ENCODE data around the gene NIM1K. TPM values are rescaled to one million over a fixed set of nuclear protein-coding genes. Genes with fewer than 3 reads are reported as not detected.

The NIM1K gene
- 0.03 TPM for polyA plus RNA-seq (2013, experiment 1 of 2)
- polyA plus RNA-seq (2013, experiment 2 of 2): 0.03 TPM

GRCh38 chr5:43191740-43192557 lies at the start of gene NIM1K:
NIM1K (plus strand) TSS chr5:43192225; CDS start chr5:43245776, 53,551 bp downstream.
- H3K27ac ChIP-seq (ENCODE audit: low read depth, low read length): no peak within 1 kb of the TSS
- no CpG with 5 or more reads among the region's 64 CpGs for WGBS (ENCODE audit: extremely low coverage, insufficient coverage, low lambda C conversion rate)
- DNase-seq: peak; percentile 46

GRCh38 chr5:43145071-43145470 lies 47.0 kb upstream of the NIM1K start:
- Histone ChIP-seq H3K27ac (ENCODE audit: low read depth, low read length) (no peak overlapping the region), H3K9ac (ENCODE audit: low read length) (no peak overlapping the region), H2AK5ac (ENCODE audit: low read length) (no peak overlapping the region), H2BK15ac (replicated peaks; ENCODE audit: low read depth) (no peak overlapping the region), H3K23ac (ENCODE audit: low read length) (no peak overlapping the region), H3K18ac (ENCODE audit: low read length) (no peak overlapping the region), H3K4me1 (ENCODE audit: control insufficient read depth, low read depth, low read length) (no peaks in the 10 kb centered on the region), H3K36me3 (ENCODE audit: control insufficient read depth, insufficient read depth, low read length) (peaks cover 3% of the 10 kb centered on the region), H2BK120ac (ENCODE audit: low read depth, low read length) (no peak overlapping the region), H3K79me2 (ENCODE audit: control insufficient read depth, insufficient read depth, low read length) (peaks cover 3% of the 10 kb centered on the region), H3K4me3 (ENCODE audit: low read length) (no peak overlapping the region), H3K4me2 (ENCODE audit: low read length) (no peak overlapping the region), H3K27me3 (ENCODE audit: insufficient read depth, low read length, poor library complexity) (no peaks in the 10 kb centered on the region), H3K56ac (ENCODE audit: low read length) (no peak overlapping the region), H3K4ac (ENCODE audit: low read depth, low read length) (no peak overlapping the region), H4K5ac (ENCODE audit: low read length) (no peak overlapping the region), H4K8ac (ENCODE audit: low read depth, low read length) (no peak overlapping the region), H3K79me1 (ENCODE audit: low read length) (peaks cover 6% of the 10 kb centered on the region), H2BK5ac (ENCODE audit: low read length) (no peak overlapping the region)
- WGBS (ENCODE audit: extremely low coverage, insufficient coverage, low lambda C conversion rate): no CpG with 5 or more reads among the region's 3 CpGs
- no peak for DNase-seq

More at GRCh38 chr5:43191740-43192557, at the start of gene NIM1K:
- Histone ChIP-seq H3K36me3 (ENCODE audit: control insufficient read depth, insufficient read depth, low read length) (no peaks in the 10 kb centered on the region), H3K4me1 (ENCODE audit: control insufficient read depth, low read depth, low read length) (peaks cover 2% of the 10 kb centered on the region), H3K79me1 (ENCODE audit: low read length) (no peaks in the 10 kb centered on the region), H3K4me2 (ENCODE audit: low read length) (peak within 1 kb of the TSS; percentile 93), H2BK15ac (replicated peaks; ENCODE audit: low read depth) (no peak within 1 kb of the TSS), H4K8ac (ENCODE audit: low read depth, low read length) (no peak within 1 kb of the TSS), H3K9ac (ENCODE audit: low read length) (peak within 1 kb of the TSS; percentile 54), H3K4me3 (ENCODE audit: low read length) (peak within 1 kb of the TSS; percentile 8), H3K79me2 (ENCODE audit: control insufficient read depth, insufficient read depth, low read length) (no peaks in the 10 kb centered on the region), H3K27me3 (ENCODE audit: insufficient read depth, low read length, poor library complexity) (peaks cover 6% of the 10 kb centered on the region), H3K23ac (ENCODE audit: low read length) (peak within 1 kb of the TSS; percentile 48), H3K4ac (ENCODE audit: low read depth, low read length) (no peak within 1 kb of the TSS), H4K5ac (ENCODE audit: low read length) (no peak within 1 kb of the TSS), H3K18ac (ENCODE audit: low read length) (no peak within 1 kb of the TSS), H2BK5ac (ENCODE audit: low read length) (no peak within 1 kb of the TSS), H3K56ac (ENCODE audit: low read length) (peak within 1 kb of the TSS; percentile 25), H2AK5ac (ENCODE audit: low read length) (no peak within 1 kb of the TSS), H2BK120ac (ENCODE audit: low read depth, low read length) (no peak within 1 kb of the TSS)

GRCh38 chr5:43146958-43147357 lies 45.1 kb upstream of the NIM1K start:
- no peak overlapping the region for H3K9ac ChIP-seq (ENCODE audit: low read length)
- H3K79me2 ChIP-seq (ENCODE audit: control insufficient read depth, insufficient read depth, low read length): peaks cover 3% of the 10 kb centered on the region
- DNase-seq: no peak
- no peak overlapping the region for H3K4ac ChIP-seq (ENCODE audit: low read depth, low read length)
- H3K27ac ChIP-seq (ENCODE audit: low read depth, low read length): no peak overlapping the region
- no peak overlapping the region for H2BK120ac ChIP-seq (ENCODE audit: low read depth, low read length)
- no peak overlapping the region for H2AK5ac ChIP-seq (ENCODE audit: low read length)
- H3K27me3 ChIP-seq (ENCODE audit: insufficient read depth, low read length, poor library complexity): no peaks in the 10 kb centered on the region
- no peak overlapping the region for H2BK5ac ChIP-seq (ENCODE audit: low read length)
- no peak overlapping the region for H3K23ac ChIP-seq (ENCODE audit: low read length)
- no peak overlapping the region for H3K4me3 ChIP-seq (ENCODE audit: low read length)
- H3K18ac ChIP-seq (ENCODE audit: low read length): no peak overlapping the region
- no peaks in the 10 kb centered on the region for H3K4me1 ChIP-seq (ENCODE audit: control insufficient read depth, low read depth, low read length)
- no peak overlapping the region for H2BK15ac ChIP-seq (replicated peaks; ENCODE audit: low read depth)
- no peak overlapping the region for H4K8ac ChIP-seq (ENCODE audit: low read depth, low read length)
- H3K56ac ChIP-seq (ENCODE audit: low read length): no peak overlapping the region
- no CpG with 5 or more reads among the region's 1 CpG for WGBS (ENCODE audit: extremely low coverage, insufficient coverage, low lambda C conversion rate)
- H4K5ac ChIP-seq (ENCODE audit: low read length): no peak overlapping the region
- H3K4me2 ChIP-seq (ENCODE audit: low read length): no peak overlapping the region
- peaks cover 11% of the 10 kb centered on the region for H3K79me1 ChIP-seq (ENCODE audit: low read length)
- peaks cover 3% of the 10 kb centered on the region for H3K36me3 ChIP-seq (ENCODE audit: control insufficient read depth, insufficient read depth, low read length)

- H3K4me3 ChIP-seq (ENCODE audit: low read length): no peak overlapping the region
- H3K27me3 ChIP-seq (ENCODE audit: insufficient read depth, low read length, poor library complexity): no peaks in the 10 kb centered on the region
- H4K5ac ChIP-seq (ENCODE audit: low read length): no peak overlapping the region
- H3K23ac ChIP-seq (ENCODE audit: low read length): no peak overlapping the region
- H3K4ac ChIP-seq (ENCODE audit: low read depth, low read length): no peak overlapping the region
- no CpG with 5 or more reads among the region's 1 CpG for WGBS (ENCODE audit: extremely low coverage, insufficient coverage, low lambda C conversion rate)
- H3K79me2 ChIP-seq (ENCODE audit: control insufficient read depth, insufficient read depth, low read length): peaks cover 3% of the 10 kb centered on the region
- H2BK5ac ChIP-seq (ENCODE audit: low read length): no peak overlapping the region
- peaks cover 10% of the 10 kb centered on the region for H3K79me1 ChIP-seq (ENCODE audit: low read length)
- no peak overlapping the region for H4K8ac ChIP-seq (ENCODE audit: low read depth, low read length)
- no peaks in the 10 kb centered on the region for H3K4me1 ChIP-seq (ENCODE audit: control insufficient read depth, low read depth, low read length)
- no peak overlapping the region for H2BK15ac ChIP-seq (replicated peaks; ENCODE audit: low read depth)
- peaks cover 3% of the 10 kb centered on the region for H3K36me3 ChIP-seq (ENCODE audit: control insufficient read depth, insufficient read depth, low read length)
- H2BK120ac ChIP-seq (ENCODE audit: low read depth, low read length): no peak overlapping the region
- no peak overlapping the region for H2AK5ac ChIP-seq (ENCODE audit: low read length)
- no peak overlapping the region for H3K18ac ChIP-seq (ENCODE audit: low read length)
- H3K27ac ChIP-seq (ENCODE audit: low read depth, low read length): no peak overlapping the region
- no peak overlapping the region for H3K4me2 ChIP-seq (ENCODE audit: low read length)
- DNase-seq: no peak
- no peak overlapping the region for H3K9ac ChIP-seq (ENCODE audit: low read length)
- no peak overlapping the region for H3K56ac ChIP-seq (ENCODE audit: low read length)
Measured at GRCh38 chr5:43148417-43148816, 43.6 kb upstream of the NIM1K start.

GRCh38 chr5:43149231-43149630 lies 42.8 kb upstream of the NIM1K start:
- Histone ChIP-seq H3K4ac (ENCODE audit: low read depth, low read length) (no peak overlapping the region), H4K8ac (ENCODE audit: low read depth, low read length) (no peak overlapping the region), H2BK120ac (ENCODE audit: low read depth, low read length) (no peak overlapping the region), H3K36me3 (ENCODE audit: control insufficient read depth, insufficient read depth, low read length) (peaks cover 3% of the 10 kb centered on the region), H2BK15ac (replicated peaks; ENCODE audit: low read depth) (no peak overlapping the region), H3K9ac (ENCODE audit: low read length) (no peak overlapping the region), H3K23ac (ENCODE audit: low read length) (no peak overlapping the region), H3K4me2 (ENCODE audit: low read length) (no peak overlapping the region), H2AK5ac (ENCODE audit: low read length) (no peak overlapping the region), H3K27ac (ENCODE audit: low read depth, low read length) (no peak overlapping the region), H3K56ac (ENCODE audit: low read length) (no peak overlapping the region), H3K79me1 (ENCODE audit: low read length) (peaks cover 10% of the 10 kb centered on the region), H3K79me2 (ENCODE audit: control insufficient read depth, insufficient read depth, low read length) (peaks cover 3% of the 10 kb centered on the region), H3K4me1 (ENCODE audit: control insufficient read depth, low read depth, low read length) (no peaks in the 10 kb centered on the region), H2BK5ac (ENCODE audit: low read length) (no peak overlapping the region), H3K27me3 (ENCODE audit: insufficient read depth, low read length, poor library complexity) (no peaks in the 10 kb centered on the region), H3K18ac (ENCODE audit: low read length) (no peak overlapping the region), H4K5ac (ENCODE audit: low read length) (no peak overlapping the region), H3K4me3 (ENCODE audit: low read length) (no peak overlapping the region)
- no CpG with 5 or more reads among the region's 7 CpGs for WGBS (ENCODE audit: extremely low coverage, insufficient coverage, low lambda C conversion rate)
- DNase-seq: no peak

All from mesendoderm (in vitro differentiated cells).